Type B pancreatic cell (in vitro differentiated cells): ENCODE measurements around the gene EVA1A. TPM values are rescaled to one million over a fixed set of nuclear protein-coding genes. Genes with fewer than 3 reads are reported as not detected.

Source experiments
- DNase-seq: peaks from one replicate; pipeline ENCODE4 v3.0.0; 2021; ENCODE audit warnings: mixed read lengths; ENCODE audit not compliant: unreplicated experiment; ENCODE audit errors: extremely low spot score
- H3K27ac Mint-ChIP-seq: 2 replicates; pipeline ENCODE4 v1.8.0; 2021; ENCODE audit warnings: mild to moderate bottlenecking, mixed read lengths
- H3K27me3 Mint-ChIP-seq: 2 replicates; pipeline ENCODE4 v1.8.0; 2021; ENCODE audit warnings: mixed read lengths
- H3K36me3 Mint-ChIP-seq: 2 replicates; pipeline ENCODE4 v1.8.0; 2021; ENCODE audit warnings: mixed read lengths
- H3K4me1 Mint-ChIP-seq: one replicate; pipeline ENCODE4 v1.8.0; 2021; ENCODE audit warnings: mixed read lengths; ENCODE audit not compliant: unreplicated experiment
- H3K4me3 Mint-ChIP-seq: 2 replicates; pipeline ENCODE4 v1.8.0; 2021; ENCODE audit warnings: mild to moderate bottlenecking, mixed read lengths
- H3K9me3 Mint-ChIP-seq: 2 replicates; pipeline ENCODE4 v1.8.0; 2021; ENCODE audit warnings: mixed read lengths
- CTCF ChIP-seq: fragments of 200-600 bp; sonication (generic); conservative IDR thresholded peaks from 2 replicates; pipeline ENCODE4 v1.5.0; 2021; ENCODE audit warnings: antibody characterized with exemption, mild to moderate bottlenecking
- total RNA-seq: library from RNA; stranded (reverse); gene quantifications from 2 replicates; pipeline ENCODE4 v1.2.1, GENCODE V29; 2021; ENCODE audit warnings: low replicate concordance

Gene EVA1A
- total RNA-seq, 1 donor from 2014 or later: 13.5 TPM

- no peaks in the 10 kb centered on the region for H3K36me3 Mint-ChIP-seq
- H3K27ac Mint-ChIP-seq: no peak overlapping the region
- no peak for DNase-seq
- no peaks in the 10 kb centered on the region for H3K9me3 Mint-ChIP-seq
- peaks cover 52% of the 10 kb centered on the region for H3K4me1 Mint-ChIP-seq
- H3K4me3 Mint-ChIP-seq: no peak overlapping the region
- no peak for TF ChIP-seq CTCF
- peaks cover 24% of the 10 kb centered on the region for H3K27me3 Mint-ChIP-seq
Observed at GRCh38 chr2:75474115-75474514, 86.6 kb downstream of the EVA1A start.

DNA sequence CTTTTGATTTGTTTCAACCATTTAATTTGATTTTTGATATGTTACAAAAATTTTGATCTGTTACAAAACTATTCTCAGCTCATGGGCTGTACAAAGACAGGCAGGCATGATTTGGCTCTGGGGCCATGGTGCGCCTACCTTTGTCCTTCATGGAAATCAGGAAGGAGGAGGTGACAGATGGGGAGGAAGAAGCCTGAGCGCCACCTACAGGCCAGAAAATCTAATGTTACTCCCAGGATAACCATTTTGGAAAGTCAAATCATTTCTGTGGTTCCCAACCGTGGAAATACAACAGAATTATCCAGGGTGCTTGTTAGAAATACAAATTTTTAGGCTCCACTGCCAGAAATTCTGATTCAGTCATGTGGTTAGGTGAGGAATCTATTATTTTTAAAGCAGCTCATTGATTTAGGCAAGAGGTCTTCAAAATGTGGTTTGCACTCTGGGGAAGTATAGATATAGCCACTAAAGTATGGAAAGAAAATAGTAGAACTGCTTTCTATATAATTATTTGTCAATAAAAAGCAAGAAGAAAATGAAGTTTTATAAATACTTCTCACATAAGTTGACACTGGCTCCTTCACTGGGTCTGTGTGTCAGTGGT, 93.9 kb downstream of the EVA1A start:
- H3K27ac Mint-ChIP-seq: no peak overlapping the region
- DNase-seq: no peak
- TF ChIP-seq CTCF: peak; percentile 73
- no peaks in the 10 kb centered on the region for H3K36me3 Mint-ChIP-seq
- peaks cover 4% of the 10 kb centered on the region for H3K27me3 Mint-ChIP-seq
- peaks cover 28% of the 10 kb centered on the region for H3K4me1 Mint-ChIP-seq
- no peaks in the 10 kb centered on the region for H3K9me3 Mint-ChIP-seq
- H3K4me3 Mint-ChIP-seq: no peak overlapping the region

DNA sequence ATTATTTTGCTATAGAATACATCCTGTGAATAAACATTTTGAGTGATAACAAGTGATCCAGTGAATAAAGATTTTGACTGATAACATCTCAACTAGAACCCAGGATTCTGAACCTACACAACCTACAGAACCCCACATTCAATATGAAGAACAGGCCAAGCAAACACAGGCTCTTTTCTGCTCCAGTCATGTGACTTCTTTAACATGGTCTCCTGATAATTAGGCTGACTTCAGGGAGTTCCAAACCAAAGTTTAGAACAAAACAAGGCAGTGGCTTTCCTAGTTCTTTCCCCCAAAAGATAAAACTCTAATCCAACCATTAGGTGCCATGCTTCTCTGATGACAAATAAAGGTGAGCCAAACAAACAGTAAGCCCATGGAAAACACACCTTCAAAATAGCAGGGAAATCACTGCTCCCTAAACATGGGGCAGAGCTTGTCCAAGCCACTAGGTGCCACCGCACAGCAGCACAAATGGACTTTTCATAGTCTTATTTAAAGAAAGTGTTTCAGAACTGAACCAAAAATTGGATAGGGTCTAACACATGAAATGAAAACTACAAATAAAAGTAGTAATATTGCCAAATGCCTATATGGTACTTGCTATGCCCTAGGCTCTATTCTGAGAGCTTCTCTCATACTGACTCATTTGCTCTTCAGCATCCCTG, 95.3 kb downstream of the EVA1A start:
- no peak overlapping the region for H3K4me3 Mint-ChIP-seq
- peaks cover 26% of the 10 kb centered on the region for H3K4me1 Mint-ChIP-seq
- peaks cover 3% of the 10 kb centered on the region for H3K27me3 Mint-ChIP-seq
- TF ChIP-seq CTCF: peak; percentile 61
- H3K27ac Mint-ChIP-seq: no peak overlapping the region
- H3K9me3 Mint-ChIP-seq: no peaks in the 10 kb centered on the region
- no peaks in the 10 kb centered on the region for H3K36me3 Mint-ChIP-seq
- DNase-seq: no peak

DNA sequence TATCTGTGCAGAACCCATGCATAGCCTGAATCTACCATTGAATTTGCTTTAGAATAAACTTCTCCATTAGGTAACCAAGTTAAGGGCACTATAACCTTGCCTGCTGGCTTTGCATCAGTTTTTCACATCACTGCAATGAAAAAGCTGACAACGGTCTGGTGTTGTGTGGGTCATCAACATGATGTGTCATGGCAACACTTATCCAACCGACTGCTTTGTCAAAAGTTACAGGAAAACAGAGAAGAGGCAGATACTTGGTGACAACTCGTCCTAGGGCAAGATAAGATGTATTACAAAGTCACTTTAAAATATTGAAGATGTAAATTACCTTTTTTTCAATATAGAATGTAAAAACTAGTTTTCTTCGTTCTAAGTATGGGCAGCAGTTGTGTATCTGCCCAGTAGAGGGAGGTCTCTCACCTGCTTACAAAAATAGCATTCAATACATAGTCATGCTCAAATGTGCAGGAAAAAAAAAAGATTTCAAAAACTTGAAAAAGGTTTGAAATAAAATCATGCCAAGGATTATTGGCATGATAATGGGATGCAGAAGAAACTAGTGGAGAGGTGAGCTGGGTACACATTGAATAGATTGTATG, 96.3 kb downstream of the EVA1A start:
- DNase-seq: no peak
- Mint-ChIP-seq H3K27ac (no peak overlapping the region), H3K4me3 (no peak overlapping the region), H3K9me3 (no peaks in the 10 kb centered on the region), H3K4me1 (peaks cover 24% of the 10 kb centered on the region), H3K27me3 (peaks cover 3% of the 10 kb centered on the region), H3K36me3 (no peaks in the 10 kb centered on the region)
- TF ChIP-seq CTCF: peak; percentile 85

- no peak for DNase-seq
- TF ChIP-seq CTCF: no peak
- Mint-ChIP-seq H3K9me3 (no peaks in the 10 kb centered on the region), H3K27ac (no peak overlapping the region), H3K4me3 (no peak overlapping the region), H3K36me3 (no peaks in the 10 kb centered on the region), H3K27me3 (peaks cover 3% of the 10 kb centered on the region), H3K4me1 (peaks cover 20% of the 10 kb centered on the region)
Observed at GRCh38 chr2:75462721-75463120, 98.0 kb downstream of the EVA1A start.
